ENCODE measurements around the gene FASTK.

FASTK gene

DNA sequence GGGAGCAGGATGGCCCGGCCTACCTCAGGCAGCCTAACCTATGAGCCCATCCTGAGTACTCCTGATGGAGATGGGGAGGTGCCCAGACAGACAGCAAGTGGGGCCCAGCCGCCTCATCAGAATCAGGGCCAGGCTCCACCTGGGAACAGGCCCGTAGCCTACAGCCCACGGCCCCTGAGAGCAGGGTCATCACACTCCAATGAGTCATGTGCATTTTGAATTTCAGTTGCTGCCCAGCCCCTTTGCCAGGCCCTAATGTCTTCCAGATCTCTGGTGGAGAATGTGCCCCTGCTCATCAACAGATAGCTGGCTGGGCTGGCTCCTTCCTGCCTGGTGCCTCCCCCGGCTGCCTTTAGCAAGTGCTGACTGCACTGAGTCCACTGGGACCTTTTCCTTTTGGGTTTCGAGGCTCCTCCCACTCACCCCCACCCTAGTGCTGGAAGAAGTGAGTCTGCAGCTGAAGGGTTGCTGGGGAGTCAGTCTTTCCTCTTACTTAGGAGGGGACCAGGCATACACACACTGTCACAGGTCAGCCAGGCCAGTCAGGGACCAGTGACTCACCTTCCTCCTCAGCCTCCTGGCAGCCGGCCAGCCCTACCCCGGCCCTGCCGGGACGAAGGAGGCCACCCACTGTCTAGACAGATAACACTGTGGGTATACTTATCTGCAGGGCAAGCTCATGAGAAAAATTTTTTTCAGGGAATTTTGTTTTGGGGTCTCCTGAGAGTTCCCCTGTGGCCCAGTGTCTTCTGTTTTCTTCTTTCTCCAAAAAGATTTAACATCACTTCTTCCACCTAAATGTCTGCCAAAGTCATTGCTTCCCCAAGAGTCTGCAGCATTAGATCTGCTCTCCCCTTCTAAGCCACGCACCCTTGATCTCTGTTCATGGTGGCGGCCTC is 41.4 kb downstream of the FASTK start:
- no peaks in the 10 kb centered on the region for H3K9me3 ChIP-seq (ENCODE audit: insufficient read depth, low read length)
- no peaks in the 10 kb centered on the region for H3K9me2 ChIP-seq (replicated peaks; ENCODE audit: insufficient read depth, low read length)
- TF ChIP-seq EZH2phosphoT487 (conservative IDR thresholded peaks at IDR 0.05; ENCODE audit: low read length) (no peak), CTCF (IDR thresholded peaks at IDR 0.05; ENCODE audit: insufficient read depth, low read length, poor library complexity, severe bottlenecking) (no peak)
- no peak overlapping the region for H3K9ac ChIP-seq (ENCODE audit: low read length)
- H3K27ac ChIP-seq (ENCODE audit: low read depth, low read length), result no peak overlapping the region
- H3K27me3 ChIP-seq (ENCODE audit: low read length), result no peaks in the 10 kb centered on the region
- no peaks in the 10 kb centered on the region for H3F3A ChIP-seq (ENCODE audit: insufficient read depth)
- no peak overlapping the region for H2AFZ ChIP-seq (ENCODE audit: low read depth, low read length, severe bottlenecking)
- H3K36me3 ChIP-seq (ENCODE audit: low read length), result no peaks in the 10 kb centered on the region
- no peak overlapping the region for H3K4me3 ChIP-seq (ENCODE audit: insufficient read depth, low read length, poor library complexity, severe bottlenecking)
- no peaks in the 10 kb centered on the region for H4K20me1 ChIP-seq (ENCODE audit: low read depth, low read length)
- H3K4me2 ChIP-seq (ENCODE audit: low read depth, low read length, poor library complexity, severe bottlenecking), result no peak overlapping the region
- no peaks in the 10 kb centered on the region for H3K79me2 ChIP-seq (ENCODE audit: insufficient read depth, low read length)

GRCh38 chr7:151035902-151036301 is 44.7 kb downstream of the FASTK start:
- Histone ChIP-seq H3K9me2 (replicated peaks; ENCODE audit: insufficient read depth, low read length) (no peaks in the 10 kb centered on the region), H3F3A (ENCODE audit: insufficient read depth) (no peaks in the 10 kb centered on the region), H3K4me3 (ENCODE audit: insufficient read depth, low read length, poor library complexity, severe bottlenecking) (no peak overlapping the region), H3K9ac (ENCODE audit: low read length) (no peak overlapping the region), H2AFZ (ENCODE audit: low read depth, low read length, severe bottlenecking) (no peak overlapping the region), H3K79me2 (ENCODE audit: insufficient read depth, low read length) (no peaks in the 10 kb centered on the region), H3K36me3 (ENCODE audit: low read length) (no peaks in the 10 kb centered on the region), H3K27me3 (ENCODE audit: low read length) (no peaks in the 10 kb centered on the region), H3K27ac (ENCODE audit: low read depth, low read length) (no peak overlapping the region), H3K9me3 (ENCODE audit: insufficient read depth, low read length) (no peaks in the 10 kb centered on the region), H4K20me1 (ENCODE audit: low read depth, low read length) (no peaks in the 10 kb centered on the region), H3K4me2 (ENCODE audit: low read depth, low read length, poor library complexity, severe bottlenecking) (no peak overlapping the region)
- TF ChIP-seq CTCF (IDR thresholded peaks at IDR 0.05; ENCODE audit: insufficient read depth, low read length, poor library complexity, severe bottlenecking) (no peak), EZH2phosphoT487 (conservative IDR thresholded peaks at IDR 0.05; ENCODE audit: low read length) (no peak)

GRCh38 chr7:151035026-151035717 is 45.4 kb downstream of the FASTK start:
- Histone ChIP-seq H3K27me3 (ENCODE audit: low read length) (no peaks in the 10 kb centered on the region), H3K9me3 (ENCODE audit: insufficient read depth, low read length) (no peaks in the 10 kb centered on the region), H3K27ac (ENCODE audit: low read depth, low read length) (no peak overlapping the region), H3K4me3 (ENCODE audit: insufficient read depth, low read length, poor library complexity, severe bottlenecking) (no peak overlapping the region), H4K20me1 (ENCODE audit: low read depth, low read length) (no peaks in the 10 kb centered on the region), H2AFZ (ENCODE audit: low read depth, low read length, severe bottlenecking) (no peak overlapping the region), H3K36me3 (ENCODE audit: low read length) (no peaks in the 10 kb centered on the region), H3K9ac (ENCODE audit: low read length) (no peak overlapping the region), H3K9me2 (replicated peaks; ENCODE audit: insufficient read depth, low read length) (no peaks in the 10 kb centered on the region), H3K4me2 (ENCODE audit: low read depth, low read length, poor library complexity, severe bottlenecking) (no peak overlapping the region), H3F3A (ENCODE audit: insufficient read depth) (no peaks in the 10 kb centered on the region), H3K79me2 (ENCODE audit: insufficient read depth, low read length) (no peaks in the 10 kb centered on the region)
- TF ChIP-seq EZH2phosphoT487 (conservative IDR thresholded peaks at IDR 0.05; ENCODE audit: low read length) (no peak), CTCF (IDR thresholded peaks at IDR 0.05; ENCODE audit: insufficient read depth, low read length, poor library complexity, severe bottlenecking) (no peak)

All from SU-DHL-6 (cell line).